NCI-H510A treated with DMSO at 0.1 percent for 48 hours (cell line): ENCODE measurements around the gene RGS11.
"Not testable (repeated sequence)": the region's sequence is repeated elsewhere in the genome, so short reads cannot be mapped to it uniquely, and the experiment has no call there.

Experiments
- DNase-seq: peaks from one replicate; lab custom pipeline; 2025; lab: John Stamatoyannopoulos, UW

RGS11 gene

DNA sequence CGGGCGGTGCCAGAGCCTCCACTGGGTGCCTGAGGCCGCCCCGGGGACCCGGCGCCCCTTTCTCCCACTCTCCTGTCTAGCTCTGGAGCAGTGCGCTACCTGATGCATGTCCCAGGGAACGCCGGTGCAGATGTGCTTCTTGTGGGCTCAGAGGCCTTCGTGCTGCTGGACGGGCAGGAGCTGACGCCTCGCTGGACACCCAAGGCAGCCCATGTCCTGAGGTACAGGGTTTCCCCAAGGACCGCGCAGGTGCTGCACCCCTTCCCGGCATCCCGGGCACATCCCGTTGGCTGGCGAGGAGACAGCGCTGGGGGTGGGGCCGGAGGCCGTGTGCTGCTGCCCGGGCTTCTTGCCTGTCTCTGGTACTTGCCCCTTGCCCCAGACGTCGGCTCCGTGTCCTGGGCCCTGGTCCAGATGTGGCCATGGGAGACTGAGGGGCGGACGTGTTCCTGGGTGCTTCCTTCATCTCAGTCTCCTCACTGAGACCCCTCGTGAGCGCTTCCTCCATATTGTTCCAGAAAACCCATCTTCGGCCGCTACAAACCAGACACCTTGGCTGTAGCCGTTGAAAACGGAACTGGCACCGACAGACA is 12.5 kb downstream of the RGS11 start:
- no peak for DNase-seq

DNA sequence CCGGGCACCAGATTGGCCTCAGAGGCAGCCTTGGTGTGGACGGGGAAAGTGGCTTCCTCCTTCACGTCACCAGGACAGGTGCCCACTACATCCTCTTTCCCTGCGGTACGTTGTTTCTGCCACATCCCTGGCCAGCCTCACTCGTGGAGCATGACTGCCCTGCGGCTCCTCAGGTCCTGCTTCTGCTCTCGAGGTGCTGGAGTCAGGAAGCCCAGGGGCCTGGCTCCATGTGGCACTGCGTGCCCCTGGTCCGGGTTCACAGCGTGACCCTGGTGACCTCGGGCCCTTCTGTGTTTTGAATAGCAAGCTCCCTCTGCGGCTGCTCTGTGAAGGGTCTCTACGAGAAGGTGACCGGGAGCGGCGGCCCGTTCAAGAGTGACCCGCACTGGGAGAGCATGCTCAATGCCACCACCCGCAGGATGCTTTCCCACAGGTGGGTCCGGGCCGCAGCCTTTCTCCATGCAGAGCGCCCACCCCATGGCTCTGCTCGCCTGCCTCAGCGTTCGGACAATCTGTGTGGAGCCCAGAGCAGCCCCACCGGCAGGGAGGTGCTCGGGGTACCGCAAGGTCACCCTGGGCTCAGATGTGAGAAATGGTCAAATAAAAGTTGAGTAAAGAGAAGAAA is 13.5 kb downstream of the RGS11 start:
- no peak for DNase-seq

DNA sequence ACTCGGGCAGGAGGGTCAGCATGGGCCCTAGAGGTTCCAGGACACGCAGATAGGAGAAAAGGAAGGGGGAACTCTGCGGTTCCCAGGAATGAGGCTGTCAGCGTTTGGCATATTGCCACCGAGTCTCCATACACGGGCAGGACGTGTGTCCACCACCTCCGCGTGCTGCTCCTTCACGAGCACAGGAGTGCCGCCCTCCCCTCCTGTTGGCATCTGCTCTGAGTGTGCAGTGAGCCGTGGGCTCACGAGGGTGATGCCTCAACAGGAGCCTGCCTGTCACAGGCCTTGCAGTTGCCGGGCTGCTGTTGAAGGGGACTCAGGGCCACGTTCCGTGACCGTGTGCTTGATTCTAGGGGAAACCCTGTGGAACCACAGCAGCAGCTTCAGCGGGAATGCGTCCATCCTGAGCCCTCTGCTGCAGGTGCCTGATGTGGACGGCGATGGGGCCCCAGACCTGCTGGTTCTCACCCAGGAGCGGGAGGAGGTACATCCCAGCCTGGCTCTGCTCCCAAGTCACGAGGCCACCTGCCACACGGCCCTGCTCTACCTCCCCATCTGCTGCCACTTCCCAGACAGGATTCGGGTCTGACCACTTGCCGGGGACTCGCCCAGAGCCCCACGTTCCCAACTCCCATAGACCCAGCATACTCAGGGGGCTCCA is 14.6 kb downstream of the RGS11 start:
- no peak for DNase-seq

DNA sequence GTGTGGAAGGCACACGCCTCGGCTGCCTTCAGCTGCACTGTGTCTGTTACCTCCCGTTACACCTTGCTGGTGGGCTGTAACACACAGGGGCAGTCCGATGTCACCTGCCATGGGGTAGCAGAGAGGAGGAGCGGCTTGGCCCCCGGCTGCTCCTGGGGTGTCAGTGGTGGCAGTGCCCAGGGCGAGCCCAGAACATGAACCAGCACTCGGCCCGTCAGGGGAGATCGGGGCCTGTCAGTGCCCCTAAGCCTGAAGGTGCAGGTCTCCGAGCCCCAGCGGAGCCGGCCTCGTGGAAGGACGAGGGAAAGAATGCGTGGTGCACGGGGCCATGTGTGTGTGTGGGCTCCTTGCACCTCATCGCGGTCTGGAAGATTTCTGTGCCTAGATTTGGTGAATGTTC is 15.4 kb downstream of the RGS11 start:
- DNase-seq, result no peak

DNA sequence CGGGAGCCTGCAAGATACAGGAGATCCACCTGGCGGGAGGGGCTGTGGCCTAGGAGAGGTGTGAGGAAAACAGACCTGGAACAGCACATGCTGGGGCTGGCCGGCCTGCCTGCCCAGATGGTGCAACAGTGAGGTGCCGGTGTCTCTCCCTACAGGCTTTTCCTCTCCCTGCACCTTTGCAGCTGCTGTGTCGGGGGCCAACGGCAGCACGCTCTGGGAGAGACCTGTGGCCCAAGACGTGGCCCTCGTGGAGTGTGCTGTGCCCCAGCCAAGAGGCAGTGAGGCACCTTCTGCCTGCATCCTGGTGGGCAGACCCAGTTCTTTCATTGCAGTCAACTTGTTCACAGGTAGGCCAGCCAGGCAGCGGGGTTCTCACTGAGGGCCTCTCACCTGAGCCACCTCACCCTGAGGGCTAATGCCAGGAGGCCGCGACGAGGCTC is 15.9 kb downstream of the RGS11 start:
- no peak for DNase-seq

DNA sequence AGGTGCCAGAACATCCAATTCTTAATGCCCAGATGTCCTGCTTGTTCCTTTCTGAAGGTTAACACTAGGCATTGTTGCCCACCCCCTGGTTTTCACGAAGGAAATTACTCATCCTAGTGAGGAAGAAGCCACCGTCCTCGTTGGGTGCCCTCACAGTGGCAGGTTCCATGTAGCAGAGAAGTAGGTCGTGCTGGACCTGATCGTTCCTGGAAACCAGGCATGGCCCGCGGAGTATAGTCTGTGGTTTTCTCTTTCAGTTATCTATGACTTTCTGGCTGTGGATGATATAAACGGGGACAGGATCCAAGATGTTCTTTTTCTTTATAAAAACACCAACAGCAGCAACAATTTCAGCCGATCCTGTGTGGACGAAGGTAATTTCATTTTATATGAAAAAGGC is 16.5 kb downstream of the RGS11 start:
- no peak for DNase-seq

DNA sequence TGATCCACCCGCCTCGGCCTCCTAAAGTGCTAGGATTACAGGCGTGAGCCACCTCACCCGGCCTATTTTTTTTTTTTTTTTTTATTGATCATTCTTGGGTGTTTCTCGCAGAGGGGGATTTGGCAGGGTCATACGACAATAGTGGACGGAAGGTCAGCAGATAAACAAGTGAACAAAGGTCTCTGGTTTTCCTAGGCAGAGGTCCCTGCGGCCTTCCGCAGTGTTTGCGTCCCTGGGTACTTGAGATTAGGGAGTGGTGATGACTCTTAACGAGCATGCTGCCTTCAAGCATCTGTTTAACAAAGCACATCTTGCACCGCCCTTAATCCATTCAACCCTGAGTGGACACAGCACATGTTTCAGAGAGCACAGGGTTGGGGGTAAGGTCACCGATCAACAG is 17.7 kb downstream of the RGS11 start:
- DNase-seq, result not testable (repeated sequence)

DNA sequence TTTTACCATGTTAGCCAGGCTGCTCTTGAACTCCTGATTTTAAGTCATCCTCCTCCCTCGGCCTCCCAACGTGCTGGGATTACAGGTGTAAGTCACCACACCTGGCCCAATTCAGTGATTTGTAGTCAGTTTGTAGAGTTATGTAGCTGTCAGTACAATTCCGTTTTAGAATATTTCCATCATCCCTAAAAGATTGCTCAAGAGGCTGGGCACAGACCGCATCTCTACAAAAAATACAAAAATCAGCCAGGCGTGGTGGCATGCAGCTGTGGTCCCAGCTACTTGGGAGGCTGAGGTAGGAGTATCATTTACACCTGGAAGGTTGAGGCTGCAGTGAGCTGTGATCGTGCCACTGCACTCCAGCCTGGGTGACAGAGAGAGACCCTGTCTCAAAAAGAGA is 20.6 kb downstream of the RGS11 start:
- DNase-seq, result no peak

DNA sequence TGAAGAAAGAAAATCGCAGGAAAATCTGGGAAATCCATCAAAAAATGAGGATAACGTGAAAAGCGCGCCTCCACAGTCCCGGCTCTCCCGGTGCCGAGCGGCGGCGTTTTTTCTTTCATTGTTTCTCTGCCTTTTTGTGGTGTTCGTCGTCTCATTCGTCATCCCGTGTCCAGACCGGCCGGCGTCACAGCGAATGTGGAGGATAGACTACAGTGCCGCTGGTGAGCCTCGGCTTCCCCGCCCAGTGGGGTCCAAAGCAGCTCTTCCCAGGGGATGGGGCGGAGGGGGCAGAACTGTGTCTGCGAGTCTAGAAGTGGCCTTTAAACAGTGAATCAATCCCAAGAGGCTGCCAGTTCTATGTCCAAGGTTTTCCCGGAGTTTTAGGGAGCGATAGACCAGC is 21.3 kb downstream of the RGS11 start:
- no peak for DNase-seq

DNA sequence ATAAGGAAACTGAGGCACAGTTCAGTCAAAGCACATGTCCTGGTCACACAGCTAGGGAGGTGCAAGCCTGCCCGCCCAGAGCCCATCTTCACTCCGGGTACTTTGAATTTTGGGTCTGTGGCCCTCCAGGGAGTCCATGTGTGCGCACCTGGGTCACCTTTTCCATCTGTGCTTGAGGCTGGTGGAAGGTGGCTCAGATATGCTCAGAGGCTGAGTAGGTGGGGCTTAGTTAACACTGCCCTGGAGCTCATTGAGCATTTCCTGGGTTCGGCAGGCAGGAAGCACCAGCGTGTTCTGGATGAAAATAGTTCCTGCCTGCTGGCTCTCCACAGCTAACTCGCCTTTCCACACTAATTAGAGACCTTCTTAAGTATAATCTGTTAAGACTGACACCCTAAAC is 21.9 kb downstream of the RGS11 start:
- DNase-seq, result no peak

DNA sequence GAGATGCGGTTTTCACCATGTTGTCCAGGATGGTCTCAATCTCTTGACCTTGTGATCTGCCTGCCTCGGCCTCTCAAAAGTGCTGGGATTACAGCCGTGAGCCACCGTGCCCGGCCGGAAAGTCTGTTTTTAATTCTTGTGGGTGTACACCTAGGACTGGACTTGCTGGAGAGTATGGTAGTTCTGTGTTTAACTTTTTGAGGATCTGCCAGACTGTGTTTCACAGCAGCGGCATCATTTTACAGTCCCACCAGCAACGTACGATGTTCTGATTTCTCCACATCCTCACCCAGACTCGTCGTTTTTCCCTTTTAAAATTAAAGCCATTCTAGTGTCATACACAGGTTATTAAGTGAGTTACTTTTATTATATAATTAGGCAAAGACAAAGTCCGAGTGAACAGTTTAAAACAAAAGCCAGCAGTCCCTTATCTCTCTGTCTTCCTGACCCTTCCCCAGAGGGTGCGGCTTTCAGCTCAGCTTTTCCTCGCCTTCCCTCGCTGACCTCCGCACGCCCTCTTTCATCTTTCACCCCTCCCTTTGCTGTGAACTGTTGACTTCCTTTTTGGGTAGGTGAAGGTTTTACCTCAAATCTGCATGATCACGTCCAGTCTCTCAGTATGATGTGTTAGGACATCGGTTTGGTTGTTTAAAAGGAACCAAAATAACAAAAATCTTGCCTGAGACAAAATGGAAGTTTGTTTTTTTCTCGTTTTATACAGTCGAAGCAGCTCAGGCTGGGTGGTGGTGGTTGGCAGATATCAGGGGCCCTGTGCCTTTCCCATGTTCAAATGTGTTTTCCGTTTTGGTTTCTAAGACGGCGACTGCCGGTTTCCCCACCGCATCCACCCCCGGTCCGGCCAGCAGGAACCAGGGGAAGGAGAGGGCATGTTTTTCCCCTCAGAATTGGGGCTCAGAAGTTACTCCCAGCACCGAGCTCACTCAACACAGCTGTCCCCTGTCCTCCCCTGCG is 23.1 kb downstream of the RGS11 start:
- DNase-seq, result no peak

DNA sequence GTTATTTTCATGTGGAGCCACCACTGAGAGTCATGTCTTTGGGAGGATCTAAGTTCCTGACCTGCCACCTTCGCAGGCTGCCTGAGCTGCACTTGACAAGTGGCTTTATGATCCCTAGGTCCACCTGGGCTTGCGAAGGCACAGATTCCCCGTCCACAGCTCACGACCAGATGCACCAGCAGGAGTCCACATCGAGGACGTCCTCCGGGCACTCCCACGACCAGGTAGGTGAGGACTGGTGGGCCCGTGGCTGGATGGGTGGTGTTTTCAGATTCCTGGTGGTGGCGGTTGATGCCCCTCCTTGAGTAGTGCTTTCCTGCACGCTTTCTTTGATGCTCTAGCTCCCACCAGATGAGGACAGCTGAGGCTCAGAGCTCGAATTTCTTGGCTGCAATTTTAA is 26.3 kb downstream of the RGS11 start:
- no peak for DNase-seq

DNA sequence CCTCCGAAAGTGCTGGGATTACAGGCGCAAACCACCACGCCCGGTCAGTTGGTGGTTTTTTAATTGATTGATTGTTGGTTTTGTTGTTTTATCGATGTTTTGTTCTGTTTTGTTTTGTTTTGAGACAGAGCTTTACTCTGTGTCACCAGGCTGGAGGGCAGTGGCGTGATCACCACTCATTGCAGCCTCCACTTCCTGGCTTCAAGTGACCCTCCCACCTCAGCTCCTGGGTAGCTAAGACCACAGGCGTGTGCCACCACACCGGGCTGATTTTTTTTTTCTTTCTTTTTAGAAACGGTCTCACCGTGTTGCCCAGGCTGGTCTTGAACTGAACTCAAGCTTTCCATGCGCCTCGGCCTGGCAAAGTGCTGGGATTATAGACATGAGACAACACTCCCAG is 28.7 kb downstream of the RGS11 start:
- no peak for DNase-seq

DNA sequence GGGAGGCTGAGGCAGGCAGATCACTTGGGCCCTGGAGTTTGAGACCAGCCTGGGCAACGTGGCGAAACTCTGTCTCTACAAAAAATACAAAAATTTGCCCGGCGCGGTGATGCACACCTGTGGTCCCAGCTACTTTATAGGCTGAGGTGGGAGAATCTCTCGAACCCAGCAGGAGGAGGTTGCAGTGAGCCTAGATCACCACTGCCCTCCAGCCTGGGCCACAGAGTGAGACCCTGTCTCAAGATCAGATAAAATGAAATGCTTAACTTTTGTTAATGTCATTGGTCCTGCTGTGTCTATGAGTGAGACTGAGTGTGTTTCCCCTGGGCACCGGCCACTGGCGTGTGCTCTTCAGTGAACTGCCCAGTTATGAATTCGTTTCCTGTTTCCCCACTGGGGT is 30.6 kb downstream of the RGS11 start:
- DNase-seq, result no peak

DNA sequence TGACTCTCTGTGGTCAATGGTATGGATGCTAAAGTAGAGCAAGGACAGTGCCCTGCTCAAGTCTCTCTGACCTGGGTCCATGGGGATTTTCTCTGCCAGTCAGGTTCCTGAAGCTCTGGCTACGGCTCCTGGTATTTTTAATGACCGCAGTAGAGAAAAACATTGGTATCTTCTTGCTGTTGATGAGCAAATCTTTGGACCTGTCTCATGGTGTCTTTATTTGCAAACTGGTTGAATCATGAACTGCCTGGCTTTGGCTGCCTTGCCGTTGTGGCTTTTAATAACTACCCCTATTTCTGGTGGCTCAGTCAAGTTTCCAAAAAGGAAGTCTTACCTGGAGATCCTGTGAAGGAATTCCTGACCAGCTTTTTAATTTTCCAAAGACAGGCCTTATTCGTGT is 32.4 kb downstream of the RGS11 start:
- DNase-seq, result no peak

DNA sequence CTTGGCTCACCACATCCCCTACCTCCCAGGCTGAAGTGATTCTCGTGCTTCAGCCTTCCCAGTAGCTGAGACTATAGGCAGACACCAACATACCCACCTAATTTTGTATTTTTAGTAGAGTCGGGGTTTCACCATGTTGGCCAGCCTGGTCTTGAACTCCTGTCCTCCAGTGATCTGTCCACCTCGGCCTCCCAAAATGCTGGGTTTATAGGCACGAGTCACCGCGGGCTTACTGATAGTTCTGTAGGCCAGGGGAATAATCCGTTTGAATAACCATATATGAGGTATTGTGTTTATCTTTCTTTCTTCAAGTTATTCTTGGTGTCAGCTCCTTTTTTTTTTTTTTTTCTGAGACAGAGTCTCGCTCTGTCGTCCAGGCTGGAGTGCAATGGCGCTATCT is 33.5 kb downstream of the RGS11 start:
- DNase-seq, result no peak

DNA sequence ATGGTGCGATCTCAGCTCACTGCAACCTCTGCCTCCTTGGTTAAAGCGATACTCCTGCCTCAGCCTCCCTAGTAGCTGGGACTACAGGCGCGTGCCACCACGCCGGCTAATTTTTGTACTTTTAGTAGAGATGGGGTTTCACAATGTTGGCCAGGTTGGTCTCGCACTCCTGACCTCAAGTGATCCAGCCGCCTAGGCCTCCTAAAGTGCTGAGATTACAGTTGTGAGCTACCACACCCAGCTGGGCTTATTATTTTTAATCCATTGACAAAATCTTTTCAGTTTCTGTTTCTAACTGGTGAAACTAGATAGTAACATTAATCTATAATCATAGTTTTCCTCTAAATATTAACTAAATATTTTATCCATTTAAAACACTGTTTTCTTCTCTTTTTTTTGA is 35.2 kb downstream of the RGS11 start:
- no peak for DNase-seq

DNA sequence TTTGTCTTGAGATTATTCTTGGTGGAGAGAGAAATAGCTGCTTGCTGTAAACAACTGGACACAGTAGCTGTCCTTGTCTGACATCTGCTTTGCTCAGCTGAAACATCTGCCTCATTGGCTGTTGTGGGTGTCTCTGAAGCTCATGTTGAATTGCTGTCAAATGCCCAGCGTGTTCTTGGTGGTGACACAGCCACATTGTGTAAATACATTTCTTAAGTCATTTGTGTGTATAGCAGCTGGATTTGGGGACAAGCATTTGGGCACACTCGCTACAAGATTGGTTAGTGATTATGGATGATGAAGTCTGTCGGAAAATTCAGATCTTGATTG is 35.8 kb downstream of the RGS11 start:
- no peak for DNase-seq

DNA sequence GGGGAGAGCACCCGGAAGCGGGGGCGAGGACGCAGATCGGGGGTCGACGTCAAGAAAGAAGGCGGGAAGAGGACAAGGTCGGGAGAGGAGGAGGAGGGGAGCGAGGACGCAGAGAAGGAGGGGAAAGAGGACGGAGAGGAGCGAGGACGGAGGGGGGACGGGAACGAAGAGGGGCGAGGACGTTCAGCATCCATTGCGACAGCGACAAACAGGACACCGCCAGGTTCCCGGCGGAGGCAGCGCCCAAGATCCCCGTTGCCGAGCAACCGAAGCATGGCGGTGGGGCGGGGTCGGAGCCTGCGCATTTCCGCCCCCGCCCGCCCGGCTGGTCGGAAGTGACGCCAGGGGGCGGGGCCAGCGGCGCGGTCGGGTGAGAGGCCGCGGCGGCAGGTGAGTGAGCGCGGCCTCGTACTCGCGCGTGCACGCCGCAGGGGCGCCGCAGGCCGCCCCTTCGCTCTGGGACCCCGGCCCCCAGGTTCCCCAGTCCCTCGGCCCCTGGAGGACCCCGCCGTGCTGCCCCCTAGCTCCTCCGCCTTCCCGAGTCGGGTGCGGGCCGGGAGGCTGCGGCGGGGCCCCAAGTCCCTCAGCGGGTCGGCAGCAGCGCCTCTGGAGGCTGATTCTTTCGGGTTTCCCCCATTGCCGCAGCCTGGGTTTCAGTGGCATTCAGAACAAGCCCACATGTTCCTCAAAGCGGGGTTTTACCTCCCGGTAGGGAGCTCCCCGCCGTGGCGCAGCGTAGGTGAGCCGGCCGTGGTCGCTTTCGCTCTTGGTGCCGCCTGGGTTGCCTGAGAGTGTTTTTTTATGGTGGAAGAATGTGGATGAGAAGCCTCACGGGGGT is 41.1 kb downstream of the RGS11 start, which contains the start of gene FAM234A:
TSS of gene FAM234A (plus strand) at position 354 of the 838 bp plus-strand sequence. CDS start 19,593 bp downstream, outside the sequence.
- peak; percentile 78 for DNase-seq

DNA sequence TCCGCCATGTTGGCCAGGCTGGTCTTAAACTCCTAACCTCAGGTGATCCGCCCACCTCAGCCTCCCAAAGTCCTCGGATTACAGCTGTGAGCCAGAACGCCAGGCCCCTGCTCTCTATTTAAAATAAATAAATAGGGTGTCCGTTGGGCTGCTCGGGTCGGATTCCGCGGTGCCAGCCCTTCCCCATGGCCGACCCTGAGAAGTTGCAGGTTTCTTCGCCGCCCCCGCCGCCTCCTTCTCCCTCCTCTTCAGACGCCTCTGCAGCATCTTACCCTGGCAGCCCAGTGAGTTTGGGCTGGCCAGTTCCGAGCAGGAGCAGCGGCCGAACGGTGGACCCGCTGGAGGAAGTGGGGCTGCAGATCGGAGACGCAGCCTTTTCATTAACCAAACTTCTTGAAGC is 44.8 kb downstream of the RGS11 start:
- DNase-seq, result no peak

DNA sequence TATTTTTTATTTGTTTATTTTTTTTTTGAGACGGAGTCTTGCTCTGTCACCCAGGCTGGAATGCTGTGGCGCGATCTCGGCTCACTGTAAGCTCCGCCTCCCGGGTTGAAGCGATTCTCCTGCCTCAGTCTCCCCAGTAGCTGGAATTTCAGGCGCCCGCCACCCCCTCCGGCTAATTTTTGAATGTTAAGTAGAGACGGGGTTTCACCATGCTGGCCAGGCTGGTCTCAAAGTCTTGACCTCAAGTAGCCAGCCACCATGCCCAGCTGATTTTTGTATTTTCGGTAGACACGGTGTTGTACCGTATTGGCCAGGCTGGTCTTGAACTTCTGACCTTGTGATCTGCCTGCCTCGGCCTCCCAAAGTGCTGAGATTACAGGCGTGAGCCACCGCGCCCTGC is 45.4 kb downstream of the RGS11 start:
- not testable (repeated sequence) for DNase-seq
